Choroid plexus epithelial cell (primary cell): ENCODE measurements around the gene SNX30.

ENCODE experiments used
- DNase-seq: peaks from one replicate; pipeline ENCODE4 v3.0.0-alpha.2; 2010; ENCODE audit warnings: low read depth
- H3K4me3 ChIP-seq: 2 replicates; pipeline ENCODE4 v1.5.1; 2011; ENCODE audit warnings: low read depth, mild to moderate bottlenecking, control low read depth, low read length, moderate library complexity
- CTCF ChIP-seq: conservative IDR thresholded peaks from 2 replicates; pipeline ENCODE4 v1.5.1; 2011; ENCODE audit warnings: low read depth, mild to moderate bottlenecking, control low read depth, inconsistent platforms, low read length, moderate library complexity

SNX30 gene

GRCh38 chr9:112750016-112750763 is at the start of gene SNX30:
TSS of gene SNX30 (plus strand) at chr9:112750760. CDS start at chr9:112751002, 242 bp downstream.
- H3K4me3 ChIP-seq, result peak within 1 kb of the TSS; percentile 86
- TF ChIP-seq CTCF, result no peak

GRCh38 chr9:112703304-112703703 is 47.3 kb upstream of the SNX30 start:
- no peak overlapping the region for H3K4me3 ChIP-seq
- no peak for TF ChIP-seq CTCF
- no peak for DNase-seq

More at GRCh38 chr9:112750016-112750763, at the start of gene SNX30:
- DNase-seq, result peak; percentile 91

GRCh38 chr9:112705768-112706427 is 44.7 kb upstream of the SNX30 start:
- TF ChIP-seq CTCF, result peak; percentile 76
- H3K4me3 ChIP-seq, result no peak overlapping the region
- DNase-seq, result peak; percentile 81

- DNase-seq, result peak; percentile 76
- H3K4me3 ChIP-seq, result no peak overlapping the region
- peak; percentile 84 for TF ChIP-seq CTCF
Observed at GRCh38 chr9:112711050-112711689, 39.4 kb upstream of the SNX30 start.

- DNase-seq, result no peak
- no peak overlapping the region for H3K4me3 ChIP-seq
- no peak for TF ChIP-seq CTCF
Observed at GRCh38 chr9:112712678-112713077, 37.9 kb upstream of the SNX30 start.

GRCh38 chr9:112717661-112718331 is 32.8 kb upstream of the SNX30 start, which contains the start of gene INIP:
TSS of gene INIP (minus strand) at chr9:112718117. CDS start at chr9:112716485, 1,632 bp downstream.
- peak; percentile 97 for DNase-seq
- peak within 1 kb of the TSS; percentile 94 for H3K4me3 ChIP-seq
- TF ChIP-seq CTCF, result peak; percentile 2
